Measurements from ENCODE around the gene SLC44A4.
A peak's percentile ranks its signal among the peaks of the same experiment; 100 is the strongest.
"Not testable (repeated sequence)": the region's sequence is repeated elsewhere in the genome, so short reads cannot be mapped to it uniquely, and the experiment has no call there.

The SLC44A4 gene

GRCh38 chr6:31829633-31830283 is 49.0 kb downstream of the SLC44A4 start:
- peak; percentile 51 for DNase-seq (ENCODE audit: low read depth)

DNA sequence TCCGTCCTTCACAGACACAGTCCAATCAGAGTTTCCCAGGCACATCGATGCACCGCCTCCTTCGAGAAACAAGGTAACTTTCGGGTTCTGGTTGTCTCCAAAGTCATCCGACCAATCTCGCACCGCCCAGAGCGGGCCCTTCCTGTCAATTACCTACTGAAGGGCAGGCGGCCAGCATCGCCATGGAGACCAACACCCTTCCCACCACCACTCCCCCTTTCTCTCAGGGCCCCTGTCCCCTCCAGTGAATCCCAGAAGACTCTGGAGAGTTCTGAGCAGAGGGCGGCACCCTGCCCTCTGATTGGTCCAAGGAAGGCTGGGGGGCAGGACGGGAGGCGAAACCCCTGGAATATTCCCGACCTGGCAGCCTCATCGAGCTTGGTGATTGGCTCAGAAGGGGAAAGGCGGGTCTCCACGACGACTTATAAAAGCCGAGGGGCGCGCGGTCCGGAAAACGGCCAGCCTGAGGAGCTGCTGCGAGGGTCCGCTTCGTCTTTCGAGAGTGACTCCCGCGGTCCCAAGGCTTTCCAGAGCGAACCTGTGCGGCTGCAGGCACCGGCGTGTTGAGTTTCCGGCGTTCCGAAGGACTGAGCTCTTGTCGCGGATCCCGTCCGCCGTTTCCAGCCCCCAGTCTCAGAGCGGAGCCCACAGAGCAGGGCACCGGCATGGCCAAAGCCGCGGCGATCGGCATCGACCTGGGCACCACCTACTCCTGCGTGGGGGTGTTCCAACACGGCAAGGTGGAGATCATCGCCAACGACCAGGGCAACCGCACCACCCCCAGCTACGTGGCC is 51.3 kb downstream of the SLC44A4 start, which contains the start of gene HSPA1B:
Gene HSPA1B (plus strand): TSS at position 453 of the 794 bp plus-strand sequence. CDS start 213 bp downstream, at position 666.
- DNase-seq (ENCODE audit: low read depth), result peak; percentile 100

DNA sequence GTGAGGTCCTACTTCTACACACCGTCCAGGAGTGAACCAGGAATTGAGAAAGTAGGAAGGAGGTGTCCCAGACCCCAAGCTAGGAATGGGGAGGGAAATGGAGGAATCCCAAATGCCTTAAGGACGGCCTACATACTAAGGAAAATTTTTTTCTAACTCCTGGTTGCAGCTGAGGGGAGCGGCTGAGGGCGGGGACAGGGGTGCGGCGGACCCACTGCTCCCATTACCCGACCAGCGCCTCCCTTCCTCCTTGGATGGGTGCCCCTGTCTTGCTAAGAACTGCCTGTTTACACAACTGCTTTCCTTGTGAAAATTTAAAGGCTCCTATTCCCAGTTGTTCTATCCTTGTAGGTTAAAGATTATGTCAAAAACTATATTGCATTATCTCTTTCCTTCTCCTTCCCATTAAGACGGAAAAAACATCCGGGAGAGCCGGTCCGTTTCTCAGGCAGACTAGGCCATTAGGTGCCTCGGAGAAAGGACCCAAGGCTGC is 52.0 kb downstream of the SLC44A4 start:
- peak; percentile 83 for DNase-seq (ENCODE audit: low read depth)

DNA sequence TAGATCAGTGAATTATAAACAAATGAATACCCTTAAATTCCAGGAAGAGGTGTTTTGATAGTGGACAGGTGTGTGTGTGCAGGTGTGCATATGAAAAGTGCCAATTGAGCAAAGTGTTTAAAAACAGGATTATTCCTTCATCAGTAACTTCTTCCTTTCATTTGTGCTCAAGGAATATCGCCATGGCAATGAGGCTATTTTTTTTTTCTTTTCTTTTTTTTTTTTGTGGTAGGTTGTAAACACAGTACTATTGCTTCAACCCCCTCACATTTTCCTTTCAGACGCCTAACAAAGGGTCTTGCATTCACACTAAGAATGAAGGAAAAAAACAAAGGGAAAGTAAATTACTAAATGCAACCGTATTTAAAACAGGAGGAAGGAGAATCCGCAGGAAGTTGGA is 53.2 kb downstream of the SLC44A4 start:
- no peak for DNase-seq (ENCODE audit: low read depth)

- not testable (repeated sequence) for DNase-seq (ENCODE audit: low read depth)
These were observed 55.1 kb downstream of the SLC44A4 start for GRCh38 chr6:31823592-31824196.

- DNase-seq (ENCODE audit: low read depth), result peak; percentile 79
These were observed 56.6 kb downstream of the SLC44A4 start for GRCh38 chr6:31822036-31822821.

GRCh38 chr6:31821301-31822035 is 57.3 kb downstream of the SLC44A4 start:
- peak; percentile 34 for DNase-seq (ENCODE audit: low read depth)

DNA sequence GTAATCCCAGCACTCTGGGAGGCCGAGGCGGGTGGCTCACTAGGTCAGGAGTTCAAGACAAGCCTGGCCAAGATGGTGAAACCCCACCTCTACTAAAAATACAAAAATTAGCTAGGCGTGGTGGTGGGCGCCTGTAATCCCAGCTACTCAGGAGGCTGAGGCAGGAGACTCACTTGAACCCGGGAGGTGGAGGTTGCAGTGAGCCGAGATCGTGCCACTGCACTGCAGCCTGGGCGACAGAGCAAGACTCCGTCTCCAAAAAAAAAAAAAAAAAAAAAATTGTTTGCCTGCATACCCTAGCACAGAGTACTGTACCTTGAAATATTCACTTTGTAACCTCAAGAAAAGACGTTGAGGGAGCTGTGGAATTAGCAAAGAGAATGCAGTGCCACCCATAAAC is 58.4 kb downstream of the SLC44A4 start:
- DNase-seq (ENCODE audit: low read depth), result not testable (repeated sequence)

DNA sequence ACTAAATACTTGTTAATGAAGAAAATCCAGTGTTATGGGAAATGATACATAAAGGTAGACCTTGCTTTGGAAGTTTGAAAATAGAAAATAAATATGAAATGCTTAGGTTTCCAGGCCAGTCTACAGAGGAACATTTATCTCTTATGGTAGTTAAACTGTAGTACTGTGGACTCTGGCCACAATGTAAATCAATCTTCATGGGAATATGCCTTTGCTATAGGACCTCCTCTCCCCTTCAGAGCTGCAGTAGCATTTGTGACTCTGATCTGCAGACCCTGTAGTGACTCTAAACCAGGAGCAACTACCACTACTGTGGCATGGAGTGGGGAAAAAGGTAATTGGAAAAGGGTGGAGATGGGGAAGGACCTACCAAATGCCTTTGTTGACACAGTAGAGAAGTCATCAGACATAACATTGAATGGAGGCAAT is 58.9 kb downstream of the SLC44A4 start:
- no peak for DNase-seq (ENCODE audit: low read depth)

DNA sequence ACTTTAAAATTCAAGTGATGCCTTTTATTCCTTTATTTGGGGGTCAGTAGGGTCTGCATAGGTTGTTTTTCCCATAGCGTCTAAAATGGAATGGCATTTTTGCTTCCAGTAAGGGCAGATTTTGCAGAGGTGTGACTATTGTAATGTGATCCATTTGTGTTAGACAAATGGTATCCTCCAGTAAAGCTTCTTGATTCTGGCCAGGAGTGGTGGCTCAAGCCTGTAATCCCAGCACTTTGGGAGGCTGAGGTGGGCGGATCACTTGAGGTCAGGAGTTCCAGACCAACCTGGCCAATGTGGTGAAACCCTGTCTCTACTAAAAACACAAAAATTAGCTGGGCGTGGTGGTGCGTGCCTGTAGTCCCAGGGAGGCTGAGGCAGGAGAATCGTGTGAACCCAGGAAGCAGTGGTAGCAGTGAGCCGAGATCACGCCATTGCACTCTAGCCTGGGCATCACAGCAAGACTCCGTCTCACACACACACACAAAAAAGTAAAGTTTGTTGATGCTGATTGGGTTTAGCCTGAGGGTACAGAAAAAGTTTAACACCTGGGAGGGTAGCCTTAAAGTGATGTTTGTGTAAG is 60.8 kb downstream of the SLC44A4 start:
- DNase-seq (ENCODE audit: low read depth), result not testable (repeated sequence)

GRCh38 chr6:31817133-31817928 is 61.5 kb downstream of the SLC44A4 start:
- peak; percentile 36 for DNase-seq (ENCODE audit: low read depth)

GRCh38 chr6:31815025-31815838 is 63.6 kb downstream of the SLC44A4 start, which contains the start of the genes HSPA1A and HSPA1L:
Gene HSPA1A (plus strand): TSS chr6:31815543. CDS start chr6:31815757, 214 bp downstream.
Gene HSPA1L (minus strand): TSS chr6:31815283. CDS start chr6:31811972, 3,311 bp downstream.
- DNase-seq (ENCODE audit: low read depth), result peak; percentile 94

- peak; percentile 99 for DNase-seq (ENCODE audit: low read depth)
These were observed 64.1 kb downstream of the SLC44A4 start for GRCh38 chr6:31814677-31815024.

- DNase-seq (ENCODE audit: low read depth), result no peak
These were observed 65.3 kb downstream of the SLC44A4 start for GRCh38 chr6:31813465-31813849.

Data from iris pigment epithelial cell (primary cell).